ENCODE data around the gene LAMA5.

DNA sequence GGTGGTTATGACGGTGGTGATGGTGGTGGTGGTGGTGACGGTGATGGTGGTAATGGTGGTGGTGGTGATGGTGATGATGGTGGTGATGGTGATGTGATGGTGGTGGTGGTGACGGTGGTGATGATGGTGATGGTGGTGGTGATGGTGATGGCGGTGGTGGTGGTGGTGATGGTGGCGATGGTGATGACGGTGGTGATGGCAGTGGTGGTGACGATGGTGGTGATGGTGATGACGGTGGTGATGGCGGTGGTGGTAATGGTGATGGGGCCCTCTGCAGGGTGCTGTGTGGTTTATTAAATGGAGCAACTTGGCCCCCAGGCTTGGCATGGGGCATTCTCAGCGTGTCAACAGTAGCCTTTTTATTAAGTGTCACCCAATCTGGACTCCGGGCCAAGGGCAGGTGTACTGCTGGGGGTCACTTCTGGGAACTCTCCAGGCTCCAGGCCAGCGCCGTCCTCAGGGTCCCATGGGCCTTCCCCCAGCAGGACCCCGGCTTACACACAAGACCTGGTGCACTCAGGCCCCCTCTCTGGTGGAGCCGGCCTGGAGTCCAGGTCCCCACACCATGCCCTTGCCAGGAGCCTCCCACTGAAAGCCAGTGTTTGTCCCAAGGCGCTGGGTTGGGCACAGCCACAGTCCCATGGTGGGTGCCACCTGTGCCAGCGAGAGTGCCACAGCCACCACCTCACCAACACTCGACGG is 31.2 kb upstream of the LAMA5 start:
- TF ChIP-seq, protein P1, sequence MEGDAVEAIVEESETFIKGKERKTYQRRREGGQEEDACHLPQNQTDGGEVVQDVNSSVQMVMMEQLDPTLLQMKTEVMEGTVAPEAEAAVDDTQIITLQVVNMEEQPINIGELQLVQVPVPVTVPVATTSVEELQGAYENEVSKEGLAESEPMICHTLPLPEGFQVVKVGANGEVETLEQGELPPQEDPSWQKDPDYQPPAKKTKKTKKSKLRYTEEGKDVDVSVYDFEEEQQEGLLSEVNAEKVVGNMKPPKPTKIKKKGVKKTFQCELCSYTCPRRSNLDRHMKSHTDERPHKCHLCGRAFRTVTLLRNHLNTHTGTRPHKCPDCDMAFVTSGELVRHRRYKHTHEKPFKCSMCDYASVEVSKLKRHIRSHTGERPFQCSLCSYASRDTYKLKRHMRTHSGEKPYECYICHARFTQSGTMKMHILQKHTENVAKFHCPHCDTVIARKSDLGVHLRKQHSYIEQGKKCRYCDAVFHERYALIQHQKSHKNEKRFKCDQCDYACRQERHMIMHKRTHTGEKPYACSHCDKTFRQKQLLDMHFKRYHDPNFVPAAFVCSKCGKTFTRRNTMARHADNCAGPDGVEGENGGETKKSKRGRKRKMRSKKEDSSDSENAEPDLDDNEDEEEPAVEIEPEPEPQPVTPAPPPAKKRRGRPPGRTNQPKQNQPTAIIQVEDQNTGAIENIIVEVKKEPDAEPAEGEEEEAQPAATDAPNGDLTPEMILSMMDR (optimal IDR thresholded peaks at IDR 0.05 in 1 of 3, IDR thresholded peaks at IDR 0.05 in 1 of 3, conservative IDR thresholded peaks at IDR 0.05 in 1 of 3; ENCODE audit: extremely low read depth in 1 of 3, insufficient read depth in 2 of 3, low read length in 3 of 3): no peak
- no peak for TF ChIP-seq EZH2 (IDR thresholded peaks at IDR 0.05; ENCODE audit: low read length)

Data from keratinocyte (primary cell).